Measurements from ENCODE around the gene FLAD1.

Gene FLAD1

DNA sequence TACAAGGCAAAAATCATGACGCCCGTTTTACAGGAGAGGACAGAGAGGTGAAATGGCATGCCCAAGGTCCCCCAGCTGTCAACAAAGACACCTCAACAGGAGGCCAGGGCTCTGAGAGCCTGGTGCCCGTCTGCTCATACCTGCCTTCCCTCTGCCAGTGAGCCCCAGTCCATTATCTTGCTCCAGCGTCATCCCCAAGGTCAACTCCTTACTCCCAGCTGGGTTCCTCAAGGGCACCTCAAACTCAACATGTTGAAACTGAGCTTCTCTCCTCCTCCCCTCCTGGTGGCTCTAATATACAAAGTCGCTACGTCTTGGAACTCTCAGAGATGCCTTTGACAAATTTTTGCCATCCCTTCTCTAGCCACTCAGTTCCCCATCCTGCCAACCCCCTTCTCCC is 30.5 kb upstream of the FLAD1 start:
- DNase-seq: no peak

DNA sequence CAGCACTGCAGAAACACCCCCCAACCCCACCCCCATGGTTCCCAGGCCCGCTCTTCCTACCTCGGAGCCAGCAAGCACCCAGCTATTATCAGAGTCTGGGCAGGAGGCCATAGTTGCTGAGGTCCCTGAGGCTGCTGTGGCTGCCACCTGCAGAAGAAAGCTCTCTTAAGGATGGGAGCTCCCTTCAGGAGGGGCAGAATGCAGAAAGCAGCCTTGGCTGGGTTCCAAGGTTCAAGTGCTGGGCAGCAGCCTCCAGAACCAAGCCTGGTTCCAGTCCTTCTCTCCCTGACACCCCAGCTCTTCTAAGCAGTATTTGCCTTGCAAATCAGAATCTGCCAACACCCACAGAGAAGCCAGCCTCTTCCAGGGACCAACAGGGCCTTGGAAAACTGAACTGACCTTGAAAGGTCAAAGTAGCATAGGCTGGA is 29.5 kb upstream of the FLAD1 start:
- no peak for DNase-seq

DNA sequence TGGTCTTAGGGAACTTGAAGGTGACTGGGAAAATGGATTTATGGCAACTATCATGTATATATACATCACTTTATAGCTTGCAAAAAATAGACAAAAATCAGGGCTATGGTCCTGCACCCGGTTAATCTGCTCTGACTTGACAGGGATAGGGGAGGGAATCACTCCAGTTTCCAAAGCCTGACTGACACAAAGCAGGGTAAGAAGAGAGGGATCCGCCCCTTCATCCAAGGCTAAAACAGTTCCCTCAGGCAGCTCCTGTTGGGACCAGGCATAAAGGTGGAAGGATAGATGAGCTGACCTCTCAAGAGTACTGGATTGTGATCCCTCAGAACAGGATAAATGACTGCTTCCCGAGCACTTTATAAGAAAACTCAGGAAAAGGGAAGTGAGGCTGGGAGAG is 28.6 kb upstream of the FLAD1 start:
- no peak for DNase-seq

DNA sequence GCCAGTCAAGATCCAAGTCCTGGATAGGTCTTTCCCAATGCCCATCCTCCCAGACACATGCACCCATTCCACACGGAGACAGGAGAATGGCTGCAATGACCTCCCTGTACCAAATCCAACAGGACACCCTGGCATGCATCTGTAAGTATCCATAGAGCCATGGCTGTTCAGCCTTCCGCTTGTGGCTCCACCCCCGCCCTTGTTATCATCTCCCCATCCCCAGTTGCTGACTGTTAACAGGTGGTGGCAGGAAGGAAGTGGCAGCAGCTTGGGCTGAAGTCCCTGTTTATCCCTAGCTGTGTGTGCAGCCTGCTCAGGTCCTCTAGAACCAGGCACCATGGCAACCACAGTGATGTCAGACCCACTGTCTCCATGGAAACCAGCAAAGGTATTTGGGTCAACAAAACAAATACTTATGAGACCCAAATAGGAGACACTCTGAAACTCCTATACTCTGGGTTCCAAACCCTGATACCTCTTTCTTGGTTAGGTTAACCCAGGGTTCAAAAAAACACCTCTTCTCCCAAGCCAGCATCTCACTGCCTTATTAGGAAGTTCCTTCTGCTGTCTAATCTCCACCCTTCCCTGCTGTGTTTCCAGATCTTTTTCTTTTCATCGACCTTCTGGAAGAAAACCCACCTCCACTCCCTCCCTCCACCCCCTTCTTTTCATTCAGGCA is 28.0 kb upstream of the FLAD1 start:
- DNase-seq: peak; percentile 32

DNA sequence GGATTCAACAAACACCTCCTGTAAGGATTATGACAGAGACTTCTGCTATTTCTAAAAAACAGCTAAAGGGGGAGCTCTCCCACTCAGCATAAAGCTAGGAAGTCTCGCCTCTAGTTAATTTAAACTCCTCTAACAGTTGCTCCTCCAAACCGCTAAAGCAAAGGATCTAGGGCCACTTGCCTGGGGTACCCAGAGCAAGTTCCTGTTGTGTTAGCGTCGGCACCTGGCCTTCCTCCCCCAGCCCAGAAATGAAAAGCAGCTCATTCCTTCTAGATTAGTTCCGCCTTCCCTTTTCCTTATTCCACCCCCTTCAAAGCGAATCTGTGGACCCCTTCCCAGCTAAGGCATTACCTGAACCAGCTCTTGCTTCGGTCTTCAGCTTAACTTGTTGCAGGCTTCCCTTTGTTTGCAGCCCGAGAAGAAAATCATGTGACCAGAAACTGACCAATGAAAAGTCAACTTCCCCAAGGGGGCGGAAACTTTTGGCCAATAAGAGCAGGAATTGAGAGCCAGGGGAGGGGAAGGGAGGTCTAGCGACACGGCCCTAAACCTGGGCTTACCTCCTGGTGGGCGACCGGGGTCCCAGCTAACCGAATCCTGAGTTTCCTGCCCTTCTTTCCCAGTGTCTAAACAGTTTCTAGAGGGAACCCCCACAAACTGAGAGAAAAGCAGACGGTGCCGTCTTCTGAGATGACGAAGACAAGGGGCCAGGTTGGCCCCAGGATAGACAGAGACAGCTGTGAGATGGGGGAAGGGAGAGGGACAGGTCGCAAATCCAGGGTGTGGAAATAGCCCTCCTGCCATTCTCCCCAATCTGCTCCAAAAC is 27.2 kb upstream of the FLAD1 start, which contains the start of gene PBXIP1:
Gene PBXIP1, minus strand, starts transcription at position 382 of the 826 bp plus-strand sequence. CDS start 2,378 bp downstream, outside the sequence.
- DNase-seq: peak; percentile 82

DNA sequence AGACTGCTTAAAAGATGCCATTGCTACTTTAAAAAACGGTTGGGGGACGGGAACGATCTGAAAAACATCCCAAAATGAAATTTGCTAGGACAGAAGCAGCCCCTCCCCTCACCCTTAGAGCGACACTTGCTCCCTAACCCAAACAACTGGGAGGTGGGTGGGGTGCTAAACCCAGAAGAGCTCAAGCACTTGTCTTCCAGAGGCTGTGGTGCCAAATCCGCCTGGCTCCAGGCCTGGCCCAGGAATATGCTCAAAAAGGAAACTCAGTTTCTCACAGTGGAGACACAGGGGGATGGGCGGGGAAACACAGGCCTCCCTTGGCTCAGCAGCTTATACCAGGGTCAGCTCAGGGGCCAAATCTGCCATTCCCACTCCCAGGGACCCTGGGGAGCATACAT is 26.6 kb upstream of the FLAD1 start:
- DNase-seq: no peak

DNA sequence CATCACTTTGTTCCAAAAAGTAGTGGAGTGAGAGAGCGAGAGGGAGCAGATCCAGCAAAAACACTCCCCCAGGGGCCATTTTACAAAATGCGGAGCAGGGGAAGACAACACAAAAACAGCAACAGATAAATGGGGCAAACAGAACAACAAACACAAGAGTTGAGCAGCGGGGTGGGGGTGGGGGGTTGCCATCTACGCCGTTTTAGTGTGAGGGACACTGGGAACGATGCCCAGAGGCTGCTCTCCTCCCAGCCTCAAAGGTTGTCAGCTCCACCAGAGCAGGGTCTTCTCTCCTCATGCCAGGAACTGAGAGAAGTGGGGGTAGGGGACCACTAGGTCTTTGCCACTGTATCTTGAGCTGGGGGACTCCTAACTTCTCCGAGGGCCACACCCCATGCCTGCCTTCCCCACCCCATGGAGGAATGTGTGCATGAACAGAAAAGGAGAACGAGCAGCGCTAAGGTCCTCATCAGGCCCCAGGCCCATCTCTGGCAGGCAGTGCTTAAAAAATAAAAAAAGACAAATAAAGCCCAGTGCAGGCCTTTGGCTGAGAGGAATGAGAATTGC is 26.0 kb upstream of the FLAD1 start:
- DNase-seq: no peak

DNA sequence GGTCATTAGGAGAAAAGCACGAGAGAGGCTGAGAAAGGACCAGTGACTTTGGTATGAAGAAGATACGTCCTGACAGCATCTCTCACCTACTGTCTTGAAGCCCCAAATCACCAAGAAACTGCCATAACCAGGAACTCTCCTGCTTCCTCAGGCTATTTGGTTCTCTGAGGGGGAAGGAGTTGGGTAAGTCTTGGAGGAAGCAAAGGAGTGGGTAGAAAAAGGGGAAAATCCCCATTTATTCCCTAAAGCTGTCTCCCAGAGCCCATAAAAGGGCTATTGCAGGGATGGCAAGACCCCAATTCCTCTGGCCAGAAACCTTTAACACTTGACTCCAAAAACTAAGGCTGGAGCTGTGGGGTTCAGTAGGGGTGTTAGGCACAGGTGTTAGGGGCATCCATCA is 25.1 kb upstream of the FLAD1 start:
- no peak for DNase-seq

DNA sequence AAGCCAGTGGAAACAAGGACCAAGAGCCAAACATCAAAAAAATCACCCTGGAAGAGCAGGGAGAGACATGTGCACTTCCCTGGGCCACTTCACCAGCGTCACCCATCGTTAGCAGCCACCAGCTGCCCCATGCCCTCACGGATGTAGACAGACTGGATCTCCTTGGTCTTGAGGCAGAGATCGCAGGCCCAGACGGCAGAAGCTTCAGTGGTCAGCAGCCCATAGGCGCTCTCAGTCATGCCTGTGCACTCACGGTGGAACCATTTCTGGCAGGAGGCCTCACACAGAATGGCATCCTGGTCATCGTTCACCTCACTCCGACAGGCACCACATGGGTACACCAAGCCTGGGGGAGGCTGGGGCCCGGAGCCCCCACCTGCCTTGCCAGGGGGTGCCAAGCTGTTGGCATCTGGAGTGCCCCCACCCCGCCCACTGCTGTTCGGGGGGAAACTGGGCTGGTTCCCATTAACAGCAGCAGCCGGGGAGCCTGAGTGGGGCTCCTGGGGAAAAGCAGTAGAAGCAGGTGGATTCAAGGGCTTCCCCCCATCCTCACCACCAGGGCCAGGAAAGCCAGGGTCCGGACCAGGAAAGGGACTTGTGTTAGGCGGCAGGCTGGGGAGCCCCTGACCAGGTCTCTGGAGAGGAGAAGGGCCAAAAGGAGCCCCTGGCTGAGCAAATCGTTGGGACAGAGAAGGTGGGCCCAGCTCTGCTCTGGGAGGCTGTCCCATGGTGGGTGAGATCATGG is 24.3 kb upstream of the FLAD1 start:
- no peak for DNase-seq

DNA sequence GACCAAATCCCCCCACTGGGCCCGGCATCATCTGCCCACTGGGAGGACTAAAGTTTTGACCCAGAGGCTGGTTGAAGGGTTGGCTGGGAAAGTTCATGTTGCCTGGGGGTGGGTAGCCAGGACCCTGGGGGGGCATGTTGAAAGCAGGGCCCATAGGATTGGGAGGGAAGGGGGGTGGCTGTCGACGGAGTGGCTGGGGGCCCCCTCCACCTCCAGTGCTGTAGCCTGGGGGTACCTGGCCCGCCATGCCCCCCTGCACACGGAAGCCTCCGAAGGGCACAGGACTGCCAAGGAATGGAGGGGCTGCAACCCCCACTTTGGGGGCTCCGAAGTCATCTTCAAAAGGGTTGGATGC is 23.7 kb upstream of the FLAD1 start:
- no peak for DNase-seq

DNA sequence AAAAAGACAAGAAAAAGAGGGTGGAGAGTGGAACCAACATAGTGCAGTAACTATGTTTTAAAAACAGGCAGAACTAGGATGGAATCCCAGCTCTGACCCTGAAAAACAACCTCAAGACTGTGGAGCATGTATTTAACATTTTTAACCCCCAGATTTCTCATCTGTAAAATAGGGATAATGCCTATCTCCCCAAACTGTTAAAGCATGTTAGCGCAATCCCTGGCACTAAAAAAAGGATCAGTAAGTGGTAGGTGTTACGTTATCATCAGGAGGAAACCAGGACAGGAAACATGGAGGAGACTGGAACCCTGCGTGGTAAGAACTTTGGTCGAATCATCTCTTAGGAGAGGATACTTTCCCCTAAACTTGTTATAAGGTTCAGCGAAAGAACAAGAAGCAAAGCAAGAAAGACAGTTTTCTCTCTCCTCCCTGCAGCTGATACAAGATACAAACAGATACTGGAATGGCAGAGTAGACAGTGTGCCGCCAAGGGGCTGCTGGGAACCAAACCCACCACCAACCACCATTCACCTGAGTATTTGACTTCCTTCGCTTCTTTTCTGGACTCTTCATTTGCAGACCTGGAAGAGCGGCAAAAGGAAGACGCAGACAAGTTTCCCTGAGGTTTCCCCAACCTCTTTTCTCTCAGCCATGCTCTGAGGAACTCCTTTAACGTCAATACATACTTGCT is 22.6 kb upstream of the FLAD1 start:
- DNase-seq: no peak

DNA sequence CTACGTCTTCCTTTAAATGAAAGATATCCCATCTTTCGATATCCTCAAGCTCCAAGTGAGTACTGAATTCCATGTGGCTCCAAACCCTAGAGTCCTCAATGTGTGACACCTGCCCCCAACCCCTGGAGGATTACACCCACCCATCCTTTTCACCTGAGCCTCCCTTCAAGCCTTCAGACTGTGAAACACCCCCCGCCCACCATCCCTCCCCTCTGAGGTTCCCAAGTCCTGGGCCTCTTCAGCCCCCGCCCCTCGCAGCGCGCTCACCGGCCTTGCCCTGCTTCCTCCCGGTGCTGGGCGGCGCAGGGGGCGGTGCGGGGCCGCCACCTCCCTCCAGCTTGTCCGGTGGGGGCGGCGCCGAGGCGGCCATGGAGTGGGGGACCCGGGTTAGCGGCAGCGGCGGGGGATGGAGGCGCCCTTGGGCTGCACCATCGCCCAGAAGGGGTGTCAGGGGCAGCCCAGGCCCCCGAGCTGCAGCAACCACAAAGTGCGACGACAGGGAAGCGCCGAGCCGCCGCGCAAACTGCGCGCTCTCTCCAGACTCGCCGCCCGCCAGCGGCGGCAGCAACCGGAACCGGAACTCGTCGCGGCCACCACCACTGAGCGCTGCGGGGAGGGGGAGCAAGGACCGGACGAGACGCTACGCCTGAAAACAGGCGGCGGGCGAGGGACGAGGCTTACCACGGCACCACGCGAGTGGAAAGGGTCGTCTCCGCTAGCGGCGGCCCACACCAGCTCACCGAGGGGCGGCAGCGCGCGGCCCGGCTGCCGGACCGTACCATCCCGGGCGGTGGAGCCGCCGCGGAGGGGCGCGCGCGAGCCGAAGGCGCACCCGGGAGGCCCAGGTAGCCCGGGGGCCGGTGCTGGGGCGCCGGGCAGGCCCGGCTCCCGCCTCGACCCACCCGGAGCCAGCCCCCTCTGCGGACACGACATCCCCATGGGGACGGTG is 21.7 kb upstream of the FLAD1 start, which contains the start of gene PYGO2:
Gene PYGO2, minus strand, starts transcription at position 576 of the 949 bp plus-strand sequence. Its CDS starts 206 bp downstream, at position 370.
- peak; percentile 76 for DNase-seq

DNA sequence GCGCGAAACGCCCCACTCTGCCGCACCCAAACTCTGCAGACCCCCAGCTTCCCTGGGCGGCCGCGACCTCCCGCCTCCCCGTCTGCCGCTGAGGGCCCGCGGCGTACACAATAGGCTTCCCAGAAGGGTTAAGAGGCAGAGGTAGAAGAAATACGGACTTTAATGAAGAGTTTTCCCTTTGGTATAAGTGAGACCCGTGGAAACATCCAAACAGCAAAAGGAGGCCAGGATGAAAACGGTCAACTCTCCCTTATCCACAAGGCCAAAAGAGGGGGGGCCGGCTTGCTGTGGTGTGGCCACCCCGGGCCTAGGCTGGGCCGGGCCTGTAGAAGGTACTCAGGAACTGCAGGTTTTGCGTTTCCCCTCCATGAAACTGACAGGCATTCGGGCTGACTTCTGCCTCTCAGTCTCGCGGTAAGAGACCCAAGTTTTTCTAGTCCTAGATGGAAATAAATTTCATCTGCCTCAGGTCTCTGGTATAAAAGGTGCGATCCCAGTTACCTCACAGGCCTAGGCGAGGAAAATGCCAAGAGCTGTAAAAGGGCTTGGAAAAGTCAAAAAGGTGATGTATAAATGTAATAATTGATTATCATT is 20.9 kb upstream of the FLAD1 start:
- no peak for DNase-seq

DNA sequence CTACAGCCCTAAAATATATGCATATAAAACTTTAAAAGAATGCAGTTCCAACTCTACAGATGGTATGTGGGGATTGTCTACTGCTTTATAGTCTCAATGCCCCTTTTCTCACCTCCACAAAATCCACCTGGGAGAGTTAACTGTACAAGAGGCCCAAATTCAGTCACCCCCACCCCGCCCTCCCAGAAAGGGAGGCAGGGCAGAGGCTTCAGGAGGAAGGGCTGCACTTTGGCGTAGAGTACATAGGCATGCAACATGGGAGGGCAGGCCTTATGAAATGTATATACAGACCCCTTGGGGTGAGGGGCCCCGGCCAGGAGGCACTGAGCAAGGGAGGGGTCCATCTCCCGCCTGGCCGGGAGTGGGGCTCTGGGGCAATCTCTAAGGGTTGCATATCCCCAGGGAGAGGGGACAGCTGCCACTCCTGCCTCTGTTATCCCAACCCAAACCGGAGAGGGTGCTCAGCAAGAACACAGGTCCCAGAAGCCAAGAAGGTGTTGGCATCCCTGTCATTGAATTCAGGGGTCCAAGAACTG is 20.3 kb upstream of the FLAD1 start:
- DNase-seq: no peak

DNA sequence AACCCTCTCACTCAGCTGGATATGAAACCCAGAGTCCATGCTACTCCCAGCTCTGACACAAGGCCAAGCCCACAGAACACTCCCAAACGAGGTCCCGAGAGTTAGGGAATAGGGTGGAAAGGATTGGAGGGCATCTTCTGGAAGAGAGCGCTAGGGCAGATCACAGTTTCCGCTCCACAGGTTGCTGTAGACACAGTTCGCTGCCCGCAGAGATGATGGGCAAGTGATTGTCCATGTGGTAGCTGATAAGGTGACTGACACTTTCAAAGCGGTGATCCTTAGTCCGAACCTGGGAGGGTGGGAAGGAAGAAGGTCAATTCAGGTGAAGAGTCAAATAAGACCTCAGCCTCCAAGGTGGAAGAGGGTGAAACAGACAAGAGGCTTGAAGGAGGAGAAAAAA is 19.5 kb upstream of the FLAD1 start:
- DNase-seq: no peak

DNA sequence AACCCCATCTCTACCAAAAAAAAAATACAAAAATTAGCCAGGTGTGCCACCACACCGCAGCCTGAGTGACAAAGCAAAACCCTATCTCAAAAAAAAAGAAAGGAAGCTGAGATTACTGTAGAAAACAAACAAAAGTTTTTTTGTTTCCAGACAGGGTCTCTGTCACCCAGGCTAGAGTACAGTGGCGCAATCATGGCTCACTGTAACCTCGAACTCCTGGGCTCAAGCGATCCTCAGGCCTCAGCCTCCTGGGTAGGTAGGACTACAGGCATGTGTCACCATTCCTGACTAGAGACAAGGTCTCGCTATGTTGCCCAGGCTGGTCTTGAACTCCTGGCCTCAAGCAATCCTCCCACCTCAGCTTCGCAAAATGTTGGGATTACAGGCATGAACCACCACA is 18.8 kb upstream of the FLAD1 start:
- DNase-seq: no peak

DNA sequence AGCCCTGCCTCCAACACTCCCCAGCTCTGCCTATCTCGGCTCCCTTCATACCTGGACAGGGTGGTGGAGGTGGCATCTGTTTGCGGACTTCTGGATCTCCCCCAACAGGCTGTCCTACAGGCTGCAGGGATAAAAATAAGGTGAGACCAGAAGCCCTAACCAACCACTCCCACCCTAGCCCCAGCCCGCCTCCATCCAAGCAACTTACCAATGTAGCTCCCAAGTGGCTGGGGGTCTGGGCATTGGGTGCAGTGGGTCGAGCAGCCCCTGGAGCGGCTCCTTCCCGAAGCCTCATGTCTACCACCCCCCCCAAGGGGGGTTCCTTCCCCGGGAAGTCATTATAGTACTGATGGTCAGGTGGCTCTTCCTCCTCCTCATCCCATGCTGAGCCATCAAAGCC is 17.0 kb upstream of the FLAD1 start:
- DNase-seq: no peak

DNA sequence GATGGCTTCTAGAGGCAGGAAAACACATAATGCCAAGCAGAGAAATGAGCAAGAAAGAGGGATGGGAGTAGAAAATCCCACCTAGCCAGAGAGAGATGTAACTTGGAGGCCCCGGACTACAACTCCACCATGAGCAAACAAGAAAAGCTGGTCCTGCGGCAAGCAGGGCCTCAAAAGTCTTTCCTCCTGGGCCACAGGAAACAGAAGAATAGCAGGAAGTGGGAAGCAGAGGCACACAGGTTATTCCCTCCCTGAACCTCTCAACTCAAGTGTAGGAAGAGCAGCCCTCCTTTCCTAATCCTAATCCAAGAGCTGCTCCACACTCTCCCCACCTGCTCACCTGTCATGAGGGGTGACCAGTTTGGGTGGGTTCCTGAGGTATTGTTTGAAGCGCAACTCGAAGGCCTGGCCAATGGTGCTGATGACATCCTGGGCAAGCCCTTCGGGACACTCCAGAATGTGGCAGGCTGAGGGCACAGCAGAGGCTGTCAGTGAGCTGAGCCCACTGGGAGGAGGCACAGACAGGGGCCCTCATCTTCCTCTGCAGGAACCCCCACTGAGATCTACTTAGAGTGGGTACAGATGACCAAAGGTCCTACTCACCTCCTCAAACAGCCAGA is 15.7 kb upstream of the FLAD1 start:
- DNase-seq: no peak

DNA sequence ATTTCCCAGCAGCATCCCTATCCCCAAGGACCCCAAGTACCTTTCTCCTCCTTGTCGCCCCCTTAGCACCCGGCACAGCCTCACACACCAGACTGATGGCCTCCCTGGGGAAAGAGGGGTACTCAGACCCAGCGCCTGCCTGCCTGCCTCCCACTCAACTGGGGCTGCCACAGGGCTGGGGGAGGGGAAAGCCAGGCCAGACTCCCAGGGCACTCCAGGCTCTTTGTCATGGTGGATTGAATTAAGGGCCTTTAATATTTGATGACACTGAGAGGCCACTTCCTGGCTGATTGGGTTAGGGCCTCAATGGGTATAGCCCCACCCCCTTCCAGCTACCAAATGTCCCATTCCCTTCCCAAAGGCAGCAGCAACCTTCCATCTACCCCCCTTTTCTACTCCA is 14.4 kb upstream of the FLAD1 start:
- no peak for DNase-seq

DNA sequence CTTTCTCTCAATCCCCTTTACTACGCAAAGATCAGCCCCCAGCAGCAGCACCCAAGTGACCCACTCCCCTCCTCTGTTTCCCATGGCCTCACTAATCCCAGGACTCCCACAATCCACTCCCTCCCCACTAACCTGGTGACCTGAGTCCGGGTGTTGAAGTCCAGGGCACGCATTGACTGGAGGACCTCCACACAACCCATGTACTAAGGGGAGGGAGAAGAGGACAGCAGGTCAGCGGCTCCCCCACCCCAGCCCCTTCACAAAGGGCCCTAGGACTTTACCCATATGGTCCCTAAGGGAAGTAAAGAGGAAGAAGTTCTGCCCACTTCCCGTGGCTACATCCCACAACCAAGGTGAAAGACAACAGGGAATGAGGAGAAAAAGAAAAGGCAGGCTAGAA is 13.9 kb upstream of the FLAD1 start:
- DNase-seq: no peak
